Left hindlimb (tissue), 1 donor: ENCODE results near the gene ID1.
"Not testable (repeated sequence)": the region's sequence is repeated elsewhere in the genome, so short reads cannot be mapped to it uniquely, and the experiment has no call there.

Experiments
- DNase-seq: peaks from one replicate; pipeline ENCODE4 v3.0.0-alpha.2; 2018

Gene ID1

GRCh38 chr20:31638816-31639215 lies 33.7 kb downstream of the ID1 start:
- DNase-seq: no peak

GRCh38 chr20:31640259-31640658 lies 35.2 kb downstream of the ID1 start:
- DNase-seq: no peak

- no peak for DNase-seq
Observed at GRCh38 chr20:31641391-31641790, 36.3 kb downstream of the ID1 start.

GRCh38 chr20:31642837-31643236 lies 37.7 kb downstream of the ID1 start:
- DNase-seq: no peak

- DNase-seq: no peak
Observed at GRCh38 chr20:31643522-31643921, 38.4 kb downstream of the ID1 start.

GRCh38 chr20:31644701-31645100 lies 39.6 kb downstream of the ID1 start:
- DNase-seq: no peak

GRCh38 chr20:31648104-31648503 lies 43.0 kb downstream of the ID1 start:
- not testable (repeated sequence) for DNase-seq

GRCh38 chr20:31652917-31653396 lies 47.9 kb downstream of the ID1 start:
- DNase-seq: no peak

GRCh38 chr20:31653561-31653960 lies 48.5 kb downstream of the ID1 start:
- DNase-seq: no peak

GRCh38 chr20:31654534-31654933 lies 49.4 kb downstream of the ID1 start:
- no peak for DNase-seq
